Smooth muscle cell (in vitro differentiated cells): Measurements from ENCODE around the gene SLFN13. TPM values are rescaled to one million over a fixed set of nuclear protein-coding genes. Genes with fewer than 3 reads are reported as not detected.
A peak's percentile ranks its signal among the peaks of the same experiment; 100 is the strongest.

ENCODE experiments used
- DNase-seq: peaks from one replicate; lab custom pipeline; 2025; ENCODE audit not compliant: unreplicated experiment; lab: John Stamatoyannopoulos, UW
- H2AFZ ChIP-seq: fragments of 200-600 bp; sonication (generic); 2 replicates; pipeline ENCODE4 v1.6.0; 2016; ENCODE audit warnings: antibody characterized with exemption, low read depth, mild to moderate bottlenecking
- H3F3A ChIP-seq: fragments of 200-600 bp; sonication (generic); 2 replicates; pipeline ENCODE4 v1.6.0; 2017; ENCODE audit warnings: antibody characterized with exemption, low read depth
- H3K27ac ChIP-seq: fragments of 200-600 bp; sonication (generic); 2 replicates; pipeline ENCODE4 v1.5.1; 2016; ENCODE audit warnings: low read depth, mild to moderate bottlenecking
- H3K27me3 ChIP-seq: fragments of 200-600 bp; sonication (generic); 2 replicates; pipeline ENCODE4 v1.6.1; 2016; ENCODE audit warnings: low read depth, mild to moderate bottlenecking
- H3K36me3 ChIP-seq: fragments of 200-600 bp; sonication (generic); 2 replicates; pipeline ENCODE4 v1.5.1; 2016; ENCODE audit warnings: low read depth
- H3K4me1 ChIP-seq: fragments of 200-600 bp; sonication (generic); 2 replicates; pipeline ENCODE4 v1.5.1; 2016; ENCODE audit warnings: low read depth
- H3K4me2 ChIP-seq: fragments of 200-600 bp; sonication (generic); 2 replicates; pipeline ENCODE4 v1.6.0; 2016; ENCODE audit warnings: mild to moderate bottlenecking
- H3K4me3 ChIP-seq: fragments of 200-600 bp; sonication (generic); 2 replicates; pipeline ENCODE4 v1.5.1; 2016; ENCODE audit warnings: mild to moderate bottlenecking
- H3K79me2 ChIP-seq: fragments of 200-600 bp; sonication (generic); 2 replicates; pipeline ENCODE4 v1.6.0; 2016; ENCODE audit warnings: low read depth, mild to moderate bottlenecking
- H3K9ac ChIP-seq: fragments of 200-600 bp; sonication (generic); 2 replicates; pipeline ENCODE4 v1.6.0; 2016; ENCODE audit warnings: low read depth
- H3K9me3 ChIP-seq: fragments of 200-600 bp; sonication (generic); replicated peaks from 2 replicates; pipeline ENCODE4 v1.5.1; 2016; ENCODE audit warnings: low read depth
- H4K20me1 ChIP-seq: fragments of 200-600 bp; sonication (generic); 2 replicates; pipeline ENCODE4 v1.6.0; 2016; ENCODE audit warnings: low read depth
- CTCF ChIP-seq: fragments of 200-600 bp; sonication (generic); IDR thresholded peaks from 2 replicates; pipeline ENCODE4 v1.5.1; 2017; ENCODE audit warnings: borderline replicate concordance, mild to moderate bottlenecking, antibody characterized with exemption; ENCODE audit not compliant: insufficient read depth, poor library complexity, severe bottlenecking
- WGBS: methylation state at CpG from one replicate; pipeline ENCODE4 v1.1.7; 2016; ENCODE audit warnings: low lambda C conversion rate; 5-methylcytosine and 5-hydroxymethylcytosine counted together
- polyA plus RNA-seq: library from polyadenylated mRNA; unstranded; fragments of >200 nt; fragmentation: Nextera tagmentation; extraction: Ambion mirVana; gene quantifications from 2 replicates; pipeline ENCODE4 v1.2.1, GENCODE V29; 2016
- total RNA-seq: library from RNA; depleted of rRNA; stranded (reverse); fragments of >200 nt; gene quantifications from 2 replicates; pipeline ENCODE4 v1.2.3, GENCODE V29; 2014

Gene SLFN13
- total and polyA plus RNA-seq, 2 experiments from 2014 or later, result 0.30 to 5.1 TPM

GRCh38 chr17:35449371-35449931 is 885 bp upstream of the SLFN13 start:
- no peaks in the 10 kb centered on the region for H3K36me3 ChIP-seq
- peak overlapping the region; percentile 86 for H3K4me2 ChIP-seq
- no peak for TF ChIP-seq CTCF
- no peaks in the 10 kb centered on the region for H3K79me2 ChIP-seq
- peak overlapping the region; percentile 4 for H2AFZ ChIP-seq
- no peak overlapping the region for H3K27ac ChIP-seq
- no peak for DNase-seq
- H3F3A ChIP-seq, result no peaks in the 10 kb centered on the region
- WGBS, result 51% methylated on average over 35 of the region's 36 CpGs
- no peak overlapping the region for H3K4me3 ChIP-seq
- H3K9me3 ChIP-seq, result no peaks in the 10 kb centered on the region
- H4K20me1 ChIP-seq, result no peaks in the 10 kb centered on the region
- peaks cover 12% of the 10 kb centered on the region for H3K27me3 ChIP-seq
- peaks cover 4% of the 10 kb centered on the region for H3K4me1 ChIP-seq
- no peak overlapping the region for H3K9ac ChIP-seq

DNA sequence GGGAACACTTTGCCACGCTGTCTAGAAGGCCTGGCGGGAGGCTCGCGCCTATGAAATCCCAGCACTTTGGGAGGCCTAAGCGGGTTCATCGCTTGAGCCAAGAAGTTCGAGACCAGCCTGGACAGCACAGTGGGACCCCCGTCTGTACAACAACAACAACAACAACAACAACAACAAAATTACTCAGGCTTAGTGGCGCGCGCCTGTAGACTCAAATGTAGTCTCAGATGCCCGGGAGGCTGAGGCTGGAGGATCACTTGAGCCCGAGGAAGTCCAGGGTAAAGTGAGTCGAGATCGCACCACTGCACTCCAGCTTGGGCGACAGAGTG is 297 bp upstream of the SLFN13 start:
- no peak for TF ChIP-seq CTCF
- peak overlapping the region; percentile 50 for H3K4me3 ChIP-seq
- H3K27ac ChIP-seq, result no peak overlapping the region
- no peaks in the 10 kb centered on the region for H4K20me1 ChIP-seq
- H3K36me3 ChIP-seq, result no peaks in the 10 kb centered on the region
- peaks cover 12% of the 10 kb centered on the region for H3K27me3 ChIP-seq
- no peaks in the 10 kb centered on the region for H3F3A ChIP-seq
- no peak for DNase-seq
- peak overlapping the region; percentile 86 for H3K4me2 ChIP-seq
- H3K79me2 ChIP-seq, result no peaks in the 10 kb centered on the region
- 68% methylated on average over 16 of the region's 16 CpGs for WGBS
- H2AFZ ChIP-seq, result peak overlapping the region; percentile 97
- H3K4me1 ChIP-seq, result peaks cover 4% of the 10 kb centered on the region
- H3K9me3 ChIP-seq, result no peaks in the 10 kb centered on the region
- H3K9ac ChIP-seq, result no peak overlapping the region

- no peaks in the 10 kb centered on the region for H3K9me3 ChIP-seq
- H3F3A ChIP-seq, result no peaks in the 10 kb centered on the region
- no peak overlapping the region for H2AFZ ChIP-seq
- H3K79me2 ChIP-seq, result no peaks in the 10 kb centered on the region
- H3K4me1 ChIP-seq, result peaks cover 4% of the 10 kb centered on the region
- H3K36me3 ChIP-seq, result no peaks in the 10 kb centered on the region
- H4K20me1 ChIP-seq, result no peaks in the 10 kb centered on the region
- WGBS, result 36% methylated on average over 3 of the region's 3 CpGs
- H3K27me3 ChIP-seq, result peaks cover 12% of the 10 kb centered on the region
- no peak overlapping the region for H3K9ac ChIP-seq
- DNase-seq, result no peak
- no peak overlapping the region for H3K27ac ChIP-seq
- TF ChIP-seq CTCF, result no peak
- peak overlapping the region; percentile 50 for H3K4me3 ChIP-seq
- H3K4me2 ChIP-seq, result peak overlapping the region; percentile 86
Observed at GRCh38 chr17:35447499-35447898, 1.1 kb downstream of the SLFN13 start.

- no peaks in the 10 kb centered on the region for H3K27me3 ChIP-seq
- no peaks in the 10 kb centered on the region for H3K4me1 ChIP-seq
- no peak overlapping the region for H3K4me3 ChIP-seq
- H3K79me2 ChIP-seq, result no peaks in the 10 kb centered on the region
- no peaks in the 10 kb centered on the region for H3F3A ChIP-seq
- H3K9ac ChIP-seq, result no peak overlapping the region
- H2AFZ ChIP-seq, result no peak overlapping the region
- DNase-seq, result no peak
- no peak overlapping the region for H3K27ac ChIP-seq
- no peak overlapping the region for H3K4me2 ChIP-seq
- no peaks in the 10 kb centered on the region for H3K9me3 ChIP-seq
- TF ChIP-seq CTCF, result no peak
- no peaks in the 10 kb centered on the region for H3K36me3 ChIP-seq
- H4K20me1 ChIP-seq, result no peaks in the 10 kb centered on the region
Observed at GRCh38 chr17:35438433-35438832, 10.1 kb downstream of the SLFN13 start.
